ENCODE measurements around the gene SLC18A3. TPM values are rescaled to one million over a fixed set of nuclear protein-coding genes. Genes with fewer than 3 reads are reported as not detected.

The SLC18A3 gene
- total RNA-seq, result not detected

DNA sequence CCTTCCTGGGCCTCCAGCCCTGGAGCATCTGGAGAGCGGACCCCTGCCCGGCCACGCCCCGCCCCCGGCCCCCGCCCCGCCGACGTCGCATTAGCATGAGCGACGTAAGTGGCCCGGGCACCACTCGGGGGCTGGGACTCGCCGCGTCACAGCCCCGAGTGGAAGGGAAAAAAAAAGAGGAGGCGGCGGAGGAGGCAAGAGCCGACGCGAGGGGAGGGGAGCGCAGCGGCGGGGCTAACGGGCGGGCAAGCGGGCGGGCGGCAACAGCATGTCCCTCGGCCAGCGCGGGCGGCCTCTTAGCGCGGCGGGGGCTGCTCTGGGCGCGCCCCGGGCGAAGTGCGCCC lies at the start of gene SLC18A3:
Gene SLC18A3, plus strand, starts transcription at position 197 of the 344 bp plus-strand sequence. CDS start 431 bp downstream, outside the sequence.
- peak in 1 of 2 donors; percentile 50 for DNase-seq (ENCODE audit: low spot score in 2 of 2)
- Histone ChIP-seq H3K27me3 (peaks cover 96% of the 10 kb centered on the region), H3K36me3 (no peaks in the 10 kb centered on the region), H3K4me1 (peaks cover 36% of the 10 kb centered on the region), H3K4me3 (peak within 1 kb of the TSS; percentile 28), H3K27ac (no peak within 1 kb of the TSS), H3K9me3 (no peaks in the 10 kb centered on the region)
- 0% methylated on average over 4 of the region's 43 CpGs for WGBS
- TF ChIP-seq POLR2A (IDR thresholded peaks at IDR 0.05), result no peak
- TF ChIP-seq CTCF (IDR thresholded peaks at IDR 0.05), result no peak
- no peak for TF ChIP-seq EP300 (IDR thresholded peaks at IDR 0.05)
- TF ChIP-seq POLR2AphosphoS5 (IDR thresholded peaks at IDR 0.05), result no peak

DNA sequence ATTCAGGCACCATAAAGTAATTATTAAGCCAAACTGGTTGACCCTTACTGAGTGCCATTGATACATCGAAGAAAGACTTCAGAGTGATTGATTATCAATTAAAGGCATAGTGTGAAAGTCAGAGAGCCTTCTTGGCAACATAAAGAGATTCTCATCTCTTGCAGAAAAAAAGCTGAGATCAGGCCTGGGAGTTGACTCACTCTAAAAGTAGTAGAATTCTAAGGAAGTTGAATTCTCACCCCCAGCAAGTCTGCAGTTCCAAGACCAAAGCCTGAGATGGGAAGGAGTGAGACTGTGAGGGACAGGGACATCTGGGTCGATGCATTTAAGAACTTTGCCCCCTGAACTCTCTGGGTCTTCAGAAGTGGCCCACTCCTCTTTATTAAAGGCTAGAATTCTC lies 49.6 kb upstream of the SLC18A3 start:
- H3K4me1 ChIP-seq, result no peaks in the 10 kb centered on the region
- 57% methylated on average over 2 of the region's 2 CpGs for WGBS
- no peak for DNase-seq (ENCODE audit: low spot score in 2 of 2)
- TF ChIP-seq POLR2A (IDR thresholded peaks at IDR 0.05) (no peak), POLR2AphosphoS5 (IDR thresholded peaks at IDR 0.05) (no peak), CTCF (IDR thresholded peaks at IDR 0.05) (no peak), EP300 (IDR thresholded peaks at IDR 0.05) (no peak)
- H3K27me3 ChIP-seq, result peaks cover 7% of the 10 kb centered on the region
- no peaks in the 10 kb centered on the region for H3K9me3 ChIP-seq
- H3K4me3 ChIP-seq, result no peak overlapping the region
- H3K27ac ChIP-seq, result no peak overlapping the region
- no peaks in the 10 kb centered on the region for H3K36me3 ChIP-seq

DNA sequence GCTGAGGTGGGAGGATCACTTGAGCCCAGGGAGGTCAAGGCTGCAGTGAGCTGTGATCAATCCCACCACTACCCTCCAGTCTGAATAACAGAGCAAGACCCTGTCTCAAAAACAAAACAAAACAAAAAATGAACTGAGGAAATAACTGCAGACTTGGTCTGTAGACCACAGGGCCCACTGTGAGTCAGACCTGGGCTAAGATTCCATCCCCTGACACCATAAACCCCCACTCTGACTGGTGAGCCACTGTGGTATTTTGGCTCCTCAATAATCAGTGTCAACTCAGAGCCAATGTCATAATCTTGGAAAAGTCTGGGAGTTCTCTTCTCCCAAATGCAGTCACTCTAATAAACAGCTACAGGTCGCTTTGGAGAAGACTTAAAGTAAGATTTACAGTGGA lies 47.2 kb upstream of the SLC18A3 start:
- no peak overlapping the region for H3K4me3 ChIP-seq
- WGBS, result 73% methylated on average over 1 of the region's 1 CpG
- no peaks in the 10 kb centered on the region for H3K9me3 ChIP-seq
- no peaks in the 10 kb centered on the region for H3K4me1 ChIP-seq
- no peak for TF ChIP-seq EP300 (IDR thresholded peaks at IDR 0.05)
- TF ChIP-seq POLR2A (IDR thresholded peaks at IDR 0.05), result no peak
- TF ChIP-seq POLR2AphosphoS5 (IDR thresholded peaks at IDR 0.05), result no peak
- TF ChIP-seq CTCF (IDR thresholded peaks at IDR 0.05), result no peak
- H3K27ac ChIP-seq, result no peak overlapping the region
- no peaks in the 10 kb centered on the region for H3K36me3 ChIP-seq
- H3K27me3 ChIP-seq, result peaks cover 7% of the 10 kb centered on the region
- DNase-seq (ENCODE audit: low spot score in 2 of 2), result no peak

DNA sequence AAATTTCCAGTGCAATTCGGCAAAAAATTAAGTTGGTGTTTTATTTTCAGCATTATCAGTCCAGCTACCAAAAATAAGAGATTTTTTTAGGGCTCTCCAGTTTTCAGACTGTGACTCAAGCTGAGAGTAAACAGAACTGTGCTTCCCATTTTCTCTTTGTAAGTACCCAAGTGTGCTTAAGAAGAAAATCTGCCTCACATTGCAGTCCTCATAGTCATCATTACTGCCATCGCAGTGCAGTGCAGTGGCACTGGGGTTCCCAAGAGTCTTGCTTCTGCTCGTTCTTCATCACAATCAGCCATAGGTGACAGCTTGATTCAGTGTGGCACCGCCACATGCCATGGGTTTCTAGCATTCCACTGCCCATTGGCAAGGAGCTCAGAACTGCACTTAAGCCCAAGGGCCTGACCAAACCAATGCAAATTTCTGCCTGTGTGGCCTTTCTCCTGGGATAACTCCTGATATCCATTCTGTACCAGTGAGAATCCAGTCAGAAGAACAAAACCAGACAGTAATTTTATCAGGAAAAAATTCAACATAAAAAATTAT lies 45.6 kb upstream of the SLC18A3 start:
- Histone ChIP-seq H3K4me3 (no peak overlapping the region), H3K27me3 (peaks cover 4% of the 10 kb centered on the region), H3K9me3 (no peaks in the 10 kb centered on the region), H3K27ac (no peak overlapping the region), H3K36me3 (no peaks in the 10 kb centered on the region), H3K4me1 (no peaks in the 10 kb centered on the region)
- TF ChIP-seq EP300 (IDR thresholded peaks at IDR 0.05), result no peak
- no peak for TF ChIP-seq CTCF (IDR thresholded peaks at IDR 0.05)
- WGBS, result 80% methylated on average over 4 of the region's 4 CpGs
- no peak for DNase-seq (ENCODE audit: low spot score in 2 of 2)

DNA sequence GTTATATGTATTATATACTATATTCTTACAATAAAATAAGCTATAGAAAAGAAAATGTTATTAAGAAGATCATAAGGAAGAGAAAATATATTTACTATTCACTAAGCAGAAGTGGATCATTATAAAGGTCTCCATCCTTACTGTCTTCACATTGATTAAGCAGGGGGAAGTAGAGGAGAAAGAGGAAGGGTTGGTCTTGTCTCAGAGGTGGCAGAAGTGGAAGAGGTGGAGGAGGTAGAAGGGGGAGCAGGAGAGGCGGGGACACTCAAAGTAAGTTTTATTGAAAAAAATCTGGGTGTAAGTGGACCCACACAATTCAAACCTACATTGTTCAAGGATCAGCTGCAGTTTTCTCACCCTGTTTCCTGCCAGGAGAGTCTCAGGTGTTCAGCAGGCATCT lies 42.3 kb upstream of the SLC18A3 start:
- no peaks in the 10 kb centered on the region for H3K9me3 ChIP-seq
- DNase-seq (ENCODE audit: low spot score in 2 of 2), result no peak
- no peak for TF ChIP-seq POLR2AphosphoS5 (IDR thresholded peaks at IDR 0.05)
- TF ChIP-seq CTCF (IDR thresholded peaks at IDR 0.05), result no peak
- no peak for TF ChIP-seq POLR2A (IDR thresholded peaks at IDR 0.05)
- TF ChIP-seq EP300 (IDR thresholded peaks at IDR 0.05), result no peak
- WGBS, result 68% methylated on average over 1 of the region's 1 CpG
- H3K27ac ChIP-seq, result no peak overlapping the region
- H3K4me1 ChIP-seq, result no peaks in the 10 kb centered on the region
- H3K36me3 ChIP-seq, result no peaks in the 10 kb centered on the region
- no peaks in the 10 kb centered on the region for H3K27me3 ChIP-seq
- no peak overlapping the region for H3K4me3 ChIP-seq

Data from suprapubic skin (tissue), 4 donors.